Astrocyte (in vitro differentiated cells and primary cell): ENCODE results near the gene PGF. TPM values are rescaled to one million over a fixed set of nuclear protein-coding genes. Genes with fewer than 3 reads are reported as not detected.

ENCODE experiments used
- DNase-seq: peaks from one replicate; pipeline ENCODE4 v3.0.0-alpha.2; 2010; ENCODE audit warnings: low read depth
- FAIRE-seq: peaks from 2 replicates; lab custom pipeline; 2011; peaks lifted over from hg19 to GRCh38; lab: Jason Lieb, UNC
- H2AFZ ChIP-seq: 2 replicates; pipeline ENCODE4 v1.6.0; 2012; ENCODE audit warnings: low read depth, low read length, inconsistent platforms
- H3K27ac ChIP-seq: 2 replicates; pipeline ENCODE4 v1.5.1; 2011; ENCODE audit warnings: low read depth, low read length, inconsistent platforms
- H3K27me3 ChIP-seq: 2 replicates; pipeline ENCODE4 v1.6.0; 2011; ENCODE audit warnings: low read length, inconsistent platforms; ENCODE audit not compliant: insufficient read depth
- H3K36me3 ChIP-seq: 2 replicates; pipeline ENCODE4 v1.5.1; 2011; ENCODE audit warnings: low read length, inconsistent platforms; ENCODE audit not compliant: insufficient read depth
- H3K4me1 ChIP-seq: 2 replicates; pipeline ENCODE4 v1.5.1; 2011; ENCODE audit warnings: low read length, inconsistent platforms; ENCODE audit not compliant: insufficient read depth
- H3K4me2 ChIP-seq: 2 replicates; pipeline ENCODE4 v1.6.0; 2012; ENCODE audit warnings: low read length, inconsistent platforms
- H3K4me3 ChIP-seq: 2 replicates; pipeline ENCODE4 v1.5.1; 2011; ENCODE audit warnings: low read depth, mild to moderate bottlenecking, low read length, inconsistent platforms; ENCODE audit not compliant: insufficient read depth
- H3K79me2 ChIP-seq: 2 replicates; pipeline ENCODE4 v1.6.0; 2012; ENCODE audit warnings: mild to moderate bottlenecking, low read length, inconsistent platforms; ENCODE audit not compliant: insufficient read depth
- H3K9ac ChIP-seq: 2 replicates; pipeline ENCODE4 v1.6.0; 2012; ENCODE audit warnings: mild to moderate bottlenecking, low read length, inconsistent platforms
- H3K9me3 ChIP-seq: 2 replicates; pipeline ENCODE4 v1.5.1; 2012; ENCODE audit warnings: low read depth, mild to moderate bottlenecking, low read length, inconsistent platforms; ENCODE audit not compliant: insufficient read depth
- H4K20me1 ChIP-seq: 2 replicates; pipeline ENCODE4 v1.6.0; 2012; ENCODE audit warnings: low read length, inconsistent platforms; ENCODE audit not compliant: insufficient read depth
- H3K27ac Mint-ChIP-seq: one replicate; pipeline ENCODE4 v1.8.0; 2021; ENCODE audit warnings: mild to moderate bottlenecking, mixed read lengths; ENCODE audit not compliant: unreplicated experiment
- H3K27me3 Mint-ChIP-seq: one replicate; pipeline ENCODE4 v1.8.0; 2021; ENCODE audit warnings: low read depth, mixed read lengths; ENCODE audit not compliant: unreplicated experiment
- H3K36me3 Mint-ChIP-seq: one replicate; pipeline ENCODE4 v1.8.0; 2021; ENCODE audit warnings: low read depth, mixed read lengths; ENCODE audit not compliant: unreplicated experiment
- H3K4me1 Mint-ChIP-seq: one replicate; pipeline ENCODE4 v1.8.0; 2021; ENCODE audit warnings: low read depth, mixed read lengths; ENCODE audit not compliant: unreplicated experiment
- H3K4me3 Mint-ChIP-seq: one replicate; pipeline ENCODE4 v1.8.0; 2021; ENCODE audit warnings: mild to moderate bottlenecking, moderate library complexity, mixed read lengths; ENCODE audit not compliant: unreplicated experiment
- H3K9me3 Mint-ChIP-seq: one replicate; pipeline ENCODE4 v1.8.0; 2021; ENCODE audit warnings: mild to moderate bottlenecking, mixed read lengths; ENCODE audit not compliant: unreplicated experiment
- EZH2 ChIP-seq: IDR thresholded peaks from 2 replicates; pipeline ENCODE4 v1.6.1; 2012; ENCODE audit warnings: mild to moderate bottlenecking, low read length, inconsistent platforms; ENCODE audit not compliant: insufficient read depth
- total RNA-seq: library from RNA; stranded (reverse); gene quantifications from 2 replicates; pipeline ENCODE4 v1.2.1, GENCODE V29; 2021
- TF ChIP-seq, protein P1 (sequence below): IDR thresholded peaks from 2 replicates; pipeline ENCODE4 v1.5.1; 2011; ENCODE audit warnings: low read depth, mild to moderate bottlenecking, inconsistent platforms, low read length, moderate library complexity; ENCODE audit not compliant: insufficient read depth

The PGF gene
- total RNA-seq, 1 donor from 2014 or later, result 3.5 TPM

DNA sequence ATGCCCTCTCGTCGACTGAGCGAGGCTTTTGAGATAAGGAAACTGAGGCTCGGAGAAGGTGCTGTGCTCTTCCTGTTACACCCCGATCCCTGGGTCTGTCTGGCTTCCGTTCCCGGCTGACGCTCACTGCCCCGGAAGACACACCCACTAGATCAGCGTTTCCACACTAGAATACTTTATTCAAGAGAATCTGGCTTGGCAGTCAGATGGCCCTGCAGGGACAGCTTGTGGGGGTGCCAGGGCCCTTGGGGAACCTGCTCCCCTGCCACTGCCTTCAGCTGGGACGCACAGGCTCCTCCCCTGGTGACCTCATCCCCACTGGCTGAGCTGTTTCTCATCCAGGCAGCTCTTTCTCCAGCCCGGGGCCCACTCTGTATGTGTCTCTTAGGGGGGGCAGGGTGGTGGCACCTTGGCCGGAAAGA lies 13.7 kb downstream of the PGF start:
- DNase-seq, result peak; percentile 29
- Histone ChIP-seq H3K4me1 (peaks cover 25% of the 10 kb centered on the region), H3K4me2 (peak overlapping the region; percentile 39), H4K20me1 (no peaks in the 10 kb centered on the region), H3K27ac (no peak overlapping the region), H3K79me2 (no peaks in the 10 kb centered on the region), H3K9ac (peak overlapping the region; percentile 14), H3K9me3 (no peaks in the 10 kb centered on the region), H3K27me3 (no peaks in the 10 kb centered on the region), H2AFZ (peak overlapping the region; percentile 75), H3K36me3 (no peaks in the 10 kb centered on the region), H3K4me3 (no peak overlapping the region)
- no peaks in the 10 kb centered on the region for H3K27me3 Mint-ChIP-seq
- H3K4me3 Mint-ChIP-seq, result peak overlapping the region; percentile 27
- H3K9me3 Mint-ChIP-seq, result no peaks in the 10 kb centered on the region
- H3K4me1 Mint-ChIP-seq, result peaks cover 16% of the 10 kb centered on the region
- TF ChIP-seq, protein P1, sequence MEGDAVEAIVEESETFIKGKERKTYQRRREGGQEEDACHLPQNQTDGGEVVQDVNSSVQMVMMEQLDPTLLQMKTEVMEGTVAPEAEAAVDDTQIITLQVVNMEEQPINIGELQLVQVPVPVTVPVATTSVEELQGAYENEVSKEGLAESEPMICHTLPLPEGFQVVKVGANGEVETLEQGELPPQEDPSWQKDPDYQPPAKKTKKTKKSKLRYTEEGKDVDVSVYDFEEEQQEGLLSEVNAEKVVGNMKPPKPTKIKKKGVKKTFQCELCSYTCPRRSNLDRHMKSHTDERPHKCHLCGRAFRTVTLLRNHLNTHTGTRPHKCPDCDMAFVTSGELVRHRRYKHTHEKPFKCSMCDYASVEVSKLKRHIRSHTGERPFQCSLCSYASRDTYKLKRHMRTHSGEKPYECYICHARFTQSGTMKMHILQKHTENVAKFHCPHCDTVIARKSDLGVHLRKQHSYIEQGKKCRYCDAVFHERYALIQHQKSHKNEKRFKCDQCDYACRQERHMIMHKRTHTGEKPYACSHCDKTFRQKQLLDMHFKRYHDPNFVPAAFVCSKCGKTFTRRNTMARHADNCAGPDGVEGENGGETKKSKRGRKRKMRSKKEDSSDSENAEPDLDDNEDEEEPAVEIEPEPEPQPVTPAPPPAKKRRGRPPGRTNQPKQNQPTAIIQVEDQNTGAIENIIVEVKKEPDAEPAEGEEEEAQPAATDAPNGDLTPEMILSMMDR, result no peak
- no peak for TF ChIP-seq EZH2
- H3K36me3 Mint-ChIP-seq, result no peaks in the 10 kb centered on the region
- H3K27ac Mint-ChIP-seq, result peak overlapping the region; percentile 53
- FAIRE-seq, result no peak

DNA sequence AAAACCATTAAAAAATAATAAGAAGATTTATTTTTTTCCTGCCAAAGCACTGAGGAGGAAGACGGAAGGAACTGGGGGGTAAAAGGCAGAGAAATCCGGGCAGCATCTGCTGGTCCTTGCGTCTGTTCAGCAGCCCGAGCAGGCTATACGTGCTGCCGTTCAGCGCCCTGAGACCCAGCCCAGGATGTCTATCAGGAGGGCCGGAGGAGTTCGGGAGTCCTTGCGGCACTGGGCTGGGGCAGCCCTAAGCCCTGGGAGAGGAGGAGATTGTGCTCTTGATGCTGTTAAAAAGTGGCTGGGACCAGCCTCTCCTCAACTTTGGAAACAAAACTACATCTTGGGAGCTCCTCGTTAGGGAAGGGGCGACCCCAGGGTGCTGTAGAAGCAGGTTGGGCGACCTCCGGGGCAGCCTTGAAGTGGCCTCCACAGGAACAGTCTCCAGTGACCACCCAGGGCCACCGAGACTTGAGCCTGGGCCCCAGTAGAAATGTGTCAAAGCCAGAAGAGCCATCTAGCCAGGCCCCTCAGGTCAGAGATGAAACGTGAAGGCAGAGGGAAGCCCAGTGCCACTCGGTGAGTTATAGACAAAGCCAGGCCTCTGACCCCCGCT lies 14.3 kb downstream of the PGF start:
- H3K27me3 Mint-ChIP-seq, result no peaks in the 10 kb centered on the region
- TF ChIP-seq, protein P1, result no peak
- TF ChIP-seq EZH2, result no peak
- peaks cover 15% of the 10 kb centered on the region for H3K4me1 Mint-ChIP-seq
- H3K36me3 ChIP-seq, result no peaks in the 10 kb centered on the region
- no peak overlapping the region for H3K4me3 Mint-ChIP-seq
- no peak overlapping the region for H3K27ac ChIP-seq
- no peaks in the 10 kb centered on the region for H3K27me3 ChIP-seq
- H3K9ac ChIP-seq, result no peak overlapping the region
- H3K4me2 ChIP-seq, result no peak overlapping the region
- FAIRE-seq (no peak), DNase-seq (no peak)
- H3K79me2 ChIP-seq, result no peaks in the 10 kb centered on the region
- H3K36me3 Mint-ChIP-seq, result no peaks in the 10 kb centered on the region
- H4K20me1 ChIP-seq, result no peaks in the 10 kb centered on the region
- peaks cover 25% of the 10 kb centered on the region for H3K4me1 ChIP-seq
- H3K27ac Mint-ChIP-seq, result no peak overlapping the region
- H2AFZ ChIP-seq, result no peak overlapping the region
- H3K9me3 ChIP-seq, result no peaks in the 10 kb centered on the region
- H3K9me3 Mint-ChIP-seq, result no peaks in the 10 kb centered on the region
- H3K4me3 ChIP-seq, result no peak overlapping the region
